Mucosa of descending colon (tissue), 3 donors: ENCODE results near the gene DDX31. TPM values are rescaled to one million over a fixed set of nuclear protein-coding genes. Genes with fewer than 3 reads are reported as not detected.

ENCODE experiments used
- ATAC-seq: fragments of 200-7000 bp; cut with Tn5 transposase; one replicate; pipeline ENCODE4 v1.9.1; 2020; ENCODE audit warnings: mild to moderate bottlenecking, moderate library complexity
- DNase-seq, 3 donors: peaks; one replicate each; pipeline ENCODE4 v3.0.0-alpha.2; 2020
- H3K36me3 ChIP-seq: fragments of 200-600 bp; one replicate; pipeline ENCODE4 v1.8.0; 2021; ENCODE audit warnings: low read depth, mild to moderate bottlenecking
- H3K4me1 ChIP-seq: fragments of 200-600 bp; one replicate; pipeline ENCODE4 v1.8.0; 2021; ENCODE audit warnings: low read depth, mild to moderate bottlenecking
- H3K4me3 ChIP-seq: fragments of 200-600 bp; one replicate; pipeline ENCODE4 v1.8.0; 2021; ENCODE audit warnings: mild to moderate bottlenecking
- H3K9me3 ChIP-seq: fragments of 200-600 bp; one replicate; pipeline ENCODE4 v1.8.0; 2021; ENCODE audit warnings: mild to moderate bottlenecking
- CTCF ChIP-seq: fragments of 200-600 bp; IDR thresholded peaks from one replicate; pipeline ENCODE4 v1.8.0; 2022; ENCODE audit warnings: antibody characterized with exemption, mild to moderate bottlenecking
- intact Hi-C, 2 donors: fragments of 100-400 bp; cut with DNase I in 1 of 2; cut with micrococcal nuclease in 1 of 2; formaldehyde crosslinking; loops; one replicate each; pipeline versions ENCODE4 v1.11.0 to v1.11.1; 2022; cut with DNase I, micrococcal nuclease
- total RNA-seq, 3 donors: library from RNA; stranded (reverse); fragmentation: NEBNext Ultra II Directional in 2 of 3; extraction: Animal tissue kit (Norgen Biotek cat#: 25700) in 2 of 3; gene quantifications; one replicate each; pipeline versions ENCODE4 v1.2.1 to v1.2.4, GENCODE V29; 2021 to 2023
- donor health status: DM: no; HTN: no; CAD: no; lungs with moderate emphysema.
- donor health status: DM: no; HTN: no; CAD: no.
- donor health status: DM: no; HTN: yes; CAD: no.

DDX31 gene
- total RNA-seq, 3 donors from 2014 or later: 8.7 to 11.2 (median 9.5) TPM

DNA sequence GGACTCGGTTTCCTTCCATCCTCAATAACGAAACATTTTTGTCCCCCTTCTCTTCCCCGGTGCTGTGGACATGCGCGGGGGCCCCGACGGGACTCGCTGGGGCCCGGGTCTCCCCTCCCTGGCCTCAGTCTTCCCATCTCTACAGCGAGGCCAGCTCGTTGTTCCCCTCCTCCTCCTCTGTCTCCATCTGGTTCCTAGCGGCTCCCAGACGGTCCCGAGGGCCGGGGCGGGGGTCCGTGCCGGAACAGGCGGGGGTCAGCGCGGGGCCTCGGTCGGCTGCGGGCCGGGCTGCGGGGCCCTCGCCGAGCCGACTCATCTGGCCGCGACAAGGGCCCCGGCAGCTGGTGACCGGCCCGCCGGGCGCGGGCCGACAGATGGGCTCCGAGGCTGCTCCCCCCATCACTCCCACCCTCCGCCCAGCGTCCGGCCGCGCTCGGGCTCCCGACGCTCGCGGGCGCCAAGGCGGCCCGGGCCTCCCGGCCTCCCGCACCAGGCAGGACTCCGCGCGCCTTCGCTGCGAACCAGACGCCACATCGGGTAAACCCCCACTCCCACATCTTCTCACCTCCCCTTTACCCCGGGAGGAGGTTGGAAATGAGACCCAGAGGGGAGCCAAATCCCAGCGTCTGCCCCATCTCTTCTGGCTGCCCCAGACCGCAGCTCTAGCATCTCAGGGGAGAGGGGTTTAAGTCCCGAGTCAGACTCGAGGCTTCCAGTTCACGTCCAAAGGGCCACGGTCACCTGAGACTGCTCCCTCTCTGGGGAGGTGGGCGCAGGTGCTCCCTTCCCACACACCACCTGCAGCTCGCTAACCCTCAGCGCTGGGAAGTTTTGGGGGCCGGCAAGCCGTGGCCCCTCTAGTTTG, 79.2 kb downstream of the DDX31 start:
- DNase-seq: no peak
- intact Hi-C loops: no loop called here
- Histone ChIP-seq H3K4me3 (no peak overlapping the region), H3K4me1 (no peaks in the 10 kb centered on the region), H3K9me3 (no peaks in the 10 kb centered on the region), H3K36me3 (no peaks in the 10 kb centered on the region)
- no peak for TF ChIP-seq CTCF
- ATAC-seq: no peak

GRCh38 chr9:132590037-132590317, 79.8 kb downstream of the DDX31 start:
- Histone ChIP-seq H3K36me3 (no peaks in the 10 kb centered on the region), H3K4me1 (no peaks in the 10 kb centered on the region), H3K9me3 (no peaks in the 10 kb centered on the region), H3K4me3 (no peak overlapping the region)
- ATAC-seq (no peak), DNase-seq (no peak)
- TF ChIP-seq CTCF: no peak
- intact Hi-C loops: no loop called here

DNA sequence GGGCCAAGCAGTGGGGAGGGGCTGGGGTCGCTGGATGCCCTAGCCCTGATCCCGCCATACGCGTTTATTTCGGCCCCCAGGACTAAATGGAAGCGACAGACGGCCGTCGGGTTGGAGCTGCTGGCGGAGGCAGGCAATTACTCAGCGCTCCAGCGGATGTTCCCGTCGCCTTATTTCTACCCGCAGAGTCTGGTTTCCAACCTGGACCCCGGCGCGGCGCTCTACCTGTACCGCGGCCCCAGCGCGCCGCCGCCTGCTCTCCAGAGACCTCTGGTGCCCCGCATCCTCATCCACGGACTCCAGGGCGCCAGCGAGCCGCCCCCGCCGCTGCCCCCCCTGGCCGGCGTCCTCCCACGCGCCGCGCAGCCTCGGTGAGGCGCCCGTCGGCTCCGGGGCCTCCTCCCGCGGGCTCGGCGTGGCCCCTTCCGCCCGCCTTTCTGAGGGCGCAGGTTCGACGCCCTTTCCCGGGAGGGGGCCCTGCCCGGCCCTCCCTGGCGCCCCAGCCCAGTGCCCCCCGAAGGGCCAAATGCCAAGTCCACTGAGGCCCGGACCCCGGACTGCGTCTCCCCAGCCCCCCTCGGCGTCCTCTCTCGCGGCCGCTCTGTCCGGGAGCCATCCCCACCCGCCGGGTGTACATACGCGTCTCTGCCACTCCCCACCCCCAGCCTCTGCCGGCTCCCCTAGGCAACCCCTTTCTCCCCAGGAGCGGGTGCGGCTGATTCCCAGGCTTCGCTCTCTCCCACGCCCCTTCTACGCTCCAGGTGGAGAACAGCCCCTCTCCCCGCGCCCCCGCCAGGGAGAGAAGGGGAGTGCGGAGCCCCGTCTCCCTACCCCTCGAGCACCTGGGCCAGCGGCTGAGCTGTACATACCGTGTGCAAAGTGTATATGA, 80.4 kb downstream of the DDX31 start:
- intact Hi-C loops: no loop called here
- Histone ChIP-seq H3K4me3 (no peak overlapping the region), H3K9me3 (no peaks in the 10 kb centered on the region), H3K36me3 (no peaks in the 10 kb centered on the region), H3K4me1 (no peaks in the 10 kb centered on the region)
- TF ChIP-seq CTCF: no peak
- ATAC-seq (no peak), DNase-seq (no peak)

GRCh38 chr9:132588501-132589147, 81.2 kb downstream of the DDX31 start:
- no peak for DNase-seq
- TF ChIP-seq CTCF: no peak
- no peak overlapping the region for H3K4me3 ChIP-seq
- intact Hi-C loops: no loop called here
- H3K9me3 ChIP-seq: no peaks in the 10 kb centered on the region
- peak; percentile 39 for ATAC-seq
- no peaks in the 10 kb centered on the region for H3K4me1 ChIP-seq
- H3K36me3 ChIP-seq: no peaks in the 10 kb centered on the region

GRCh38 chr9:132588098-132588497, 81.7 kb downstream of the DDX31 start:
- Histone ChIP-seq H3K36me3 (no peaks in the 10 kb centered on the region), H3K9me3 (no peaks in the 10 kb centered on the region), H3K4me3 (no peak overlapping the region), H3K4me1 (no peaks in the 10 kb centered on the region)
- DNase-seq (no peak), ATAC-seq (no peak)
- no peak for TF ChIP-seq CTCF
- intact Hi-C loops: no loop called here
